Renal cortical epithelial cell (primary cell): Measurements from ENCODE around the gene DSE. TPM values are rescaled to one million over a fixed set of nuclear protein-coding genes. Genes with fewer than 3 reads are reported as not detected.

Experiments
- DNase-seq: peaks from one replicate; pipeline ENCODE4 v3.0.0-alpha.2; 2011; ENCODE audit warnings: low read depth
- total RNA-seq: library from RNA; depleted of rRNA; stranded (reverse); fragments of >200 nt; gene quantifications from 2 replicates; pipeline ENCODE4 v1.2.3, GENCODE V29; 2014

The DSE gene
- total RNA-seq, 1 donor from 2014 or later: 149 TPM

DNA sequence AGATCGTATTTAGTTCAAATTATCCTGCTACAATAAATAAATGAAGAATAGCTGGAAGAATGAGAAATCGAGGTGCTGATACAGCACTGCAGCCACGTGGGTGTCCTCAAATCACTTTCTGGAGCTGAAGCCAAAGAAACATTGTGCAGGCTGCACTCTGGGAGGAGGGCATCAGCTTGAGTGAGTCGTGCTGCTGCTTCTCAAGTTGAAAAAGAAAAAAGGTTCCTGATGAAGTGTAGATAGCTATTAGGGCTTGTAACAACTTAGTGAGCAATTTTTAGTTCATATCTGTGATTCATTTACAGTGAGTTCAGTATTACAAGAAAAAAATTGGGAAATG, 40.5 kb downstream of the DSE start:
- peak; percentile 65 for DNase-seq

DNA sequence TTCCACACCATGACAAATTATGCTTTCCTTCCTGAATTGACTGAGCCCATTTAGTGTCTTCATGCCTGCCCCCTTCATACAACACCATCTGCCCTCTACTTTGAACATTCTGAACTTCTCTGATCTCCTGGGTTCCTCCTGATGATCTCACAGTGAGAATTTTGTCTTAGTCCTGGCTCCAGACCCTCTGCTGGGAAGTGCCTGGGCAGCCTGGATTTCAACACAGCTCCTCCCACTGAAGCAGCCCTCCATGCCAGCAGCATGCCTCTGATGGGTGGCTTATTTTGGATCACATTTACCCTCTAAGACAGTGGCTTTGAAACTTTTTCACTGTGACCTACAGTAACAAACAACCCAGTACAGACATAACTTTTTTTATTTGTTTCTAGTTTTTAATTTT, 41.5 kb downstream of the DSE start:
- DNase-seq: no peak

GRCh38 chr6:116413357-116413756, 42.6 kb downstream of the DSE start:
- DNase-seq: no peak

- no peak for DNase-seq
Observed at GRCh38 chr6:116417661-116418060, 46.9 kb downstream of the DSE start.

DNA sequence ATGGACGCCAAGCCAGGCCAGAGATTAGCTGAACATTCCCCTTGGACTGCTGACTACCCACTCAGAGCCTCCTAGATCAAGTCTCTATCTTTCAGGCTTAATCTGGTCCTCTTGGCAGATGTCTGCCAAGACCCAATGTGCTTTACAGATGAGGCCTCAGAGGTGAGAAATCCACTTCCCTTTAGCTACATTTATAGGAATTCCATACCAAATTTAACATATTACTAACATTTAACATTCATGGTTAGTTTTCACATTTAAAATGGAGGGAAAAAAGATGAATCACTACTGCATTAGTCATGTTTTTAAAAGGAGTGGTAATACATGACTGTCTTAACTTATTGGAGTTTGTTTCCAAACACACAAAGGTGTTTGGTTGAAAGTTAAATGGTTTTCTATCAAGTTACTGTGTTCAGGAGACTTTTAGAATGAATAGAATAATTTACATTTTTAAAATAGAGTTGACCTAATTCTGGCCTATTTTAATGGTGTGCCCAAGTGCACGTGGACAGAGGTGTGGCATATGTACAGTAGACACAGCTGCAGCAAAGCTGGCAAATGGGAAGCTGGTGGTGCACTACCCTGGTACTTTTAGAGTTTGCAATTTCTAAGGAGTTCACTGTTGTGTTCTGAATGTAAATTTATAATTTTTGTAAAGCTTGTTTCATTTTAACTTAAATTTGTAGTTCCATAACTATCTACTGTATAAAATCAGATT, 48.5 kb downstream of the DSE start:
- peak; percentile 71 for DNase-seq

DNA sequence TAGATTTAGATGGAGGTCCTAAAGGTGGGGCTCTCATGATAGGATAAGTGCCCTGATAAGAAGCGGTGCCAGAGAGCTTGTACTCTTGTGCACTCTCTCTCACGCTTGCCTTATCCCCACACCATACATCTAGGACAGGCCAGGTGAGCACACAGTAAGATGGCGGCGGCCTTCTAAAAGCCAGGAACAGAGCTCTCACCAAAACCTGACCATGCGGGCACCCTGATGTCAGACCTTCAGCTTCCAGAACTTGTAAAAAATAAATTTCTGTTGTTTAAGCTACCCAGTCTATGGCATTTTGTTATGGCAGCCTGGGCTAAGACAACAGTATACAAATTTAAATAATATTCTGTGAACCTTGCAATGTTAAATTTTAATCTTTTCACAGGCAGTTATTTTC, 49.6 kb downstream of the DSE start:
- no peak for DNase-seq

- DNase-seq: no peak
Observed at GRCh38 chr6:116422238-116422637, 51.5 kb downstream of the DSE start.

- DNase-seq: peak; percentile 56
Observed at GRCh38 chr6:116424001-116424400, 53.3 kb downstream of the DSE start.

DNA sequence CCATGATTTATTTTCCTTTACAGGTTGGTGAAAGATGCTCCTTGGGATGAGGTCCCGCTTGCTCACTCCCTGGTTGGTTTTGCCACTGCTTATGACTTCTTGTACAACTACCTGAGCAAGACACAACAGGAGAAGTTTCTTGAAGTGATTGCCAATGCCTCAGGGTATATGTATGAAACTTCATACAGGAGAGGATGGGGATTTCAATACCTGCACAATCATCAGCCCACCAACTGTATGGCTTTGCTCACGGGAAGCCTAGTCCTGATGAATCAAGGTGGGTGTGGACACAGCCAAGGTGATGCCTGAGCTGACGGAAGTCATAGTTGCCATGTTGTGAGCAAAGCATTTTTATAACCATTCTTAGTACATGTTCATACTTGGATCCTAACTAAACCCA, 55.8 kb downstream of the DSE start:
- DNase-seq: no peak

GRCh38 chr6:116429111-116429510, 58.4 kb downstream of the DSE start:
- DNase-seq: no peak

DNA sequence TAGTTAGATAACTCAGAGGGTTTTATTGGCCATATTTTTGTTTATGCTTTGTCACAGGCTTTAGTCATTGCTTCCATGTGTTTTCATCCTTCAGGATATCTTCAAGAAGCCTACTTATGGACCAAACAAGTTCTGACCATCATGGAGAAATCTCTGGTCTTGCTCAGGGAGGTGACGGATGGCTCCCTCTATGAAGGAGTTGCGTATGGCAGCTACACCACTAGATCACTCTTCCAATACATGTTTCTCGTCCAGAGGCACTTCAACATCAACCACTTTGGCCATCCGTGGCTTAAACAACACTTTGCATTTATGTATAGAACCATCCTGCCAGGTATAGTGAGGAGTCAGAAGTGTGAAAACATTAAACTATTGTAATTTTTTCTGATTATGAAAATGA, 60.1 kb downstream of the DSE start:
- DNase-seq: no peak

DNA sequence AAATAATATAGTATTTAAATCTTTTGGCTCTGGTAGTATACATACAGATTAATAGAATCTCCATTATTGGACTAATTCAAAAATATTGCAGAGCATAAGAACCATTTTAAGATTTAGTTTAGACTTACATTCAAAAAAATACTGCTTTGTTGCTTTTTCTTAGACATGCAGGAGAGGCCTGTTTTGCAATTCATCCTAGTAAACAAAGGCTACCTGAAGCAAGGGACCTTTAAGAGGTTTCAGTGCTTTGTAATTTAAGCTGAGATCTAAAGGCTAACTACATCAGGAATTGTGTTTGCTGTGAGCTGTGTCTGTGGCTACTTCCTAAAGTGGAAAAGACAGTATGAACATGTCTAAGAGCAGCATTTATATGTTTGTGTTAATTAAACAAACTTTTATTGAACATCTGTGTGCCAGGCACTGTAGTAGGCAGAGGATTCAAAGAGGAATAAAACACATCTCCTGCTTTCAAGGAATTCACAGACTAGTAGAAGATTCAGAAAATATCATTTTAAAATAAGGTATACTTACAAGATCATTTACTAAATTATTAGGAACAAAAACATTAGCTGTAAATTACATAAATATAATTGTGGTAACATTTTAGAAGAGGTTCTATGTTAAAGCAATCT, 61.3 kb downstream of the DSE start:
- DNase-seq: no peak

DNA sequence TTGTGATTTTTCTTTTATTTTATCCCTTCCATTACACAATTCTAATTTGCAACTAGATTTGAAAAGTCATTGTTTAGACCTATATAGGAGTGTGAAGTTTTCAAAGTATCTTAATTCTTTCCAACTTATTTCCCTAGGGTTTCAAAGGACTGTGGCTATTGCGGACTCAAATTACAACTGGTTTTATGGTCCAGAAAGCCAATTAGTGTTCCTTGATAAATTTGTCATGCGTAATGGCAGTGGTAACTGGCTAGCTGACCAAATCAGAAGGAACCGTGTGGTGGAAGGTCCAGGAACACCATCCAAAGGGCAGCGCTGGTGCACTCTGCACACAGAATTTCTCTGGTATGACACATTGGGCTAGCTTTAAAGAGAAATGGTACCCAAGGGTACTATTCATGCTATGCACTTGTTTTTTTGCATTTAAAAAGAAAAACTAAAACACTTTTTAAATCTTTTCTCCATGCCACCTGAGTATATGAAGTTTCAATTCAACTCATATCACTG, 62.5 kb downstream of the DSE start:
- DNase-seq: no peak

GRCh38 chr6:116434056-116434725, 63.4 kb downstream of the DSE start:
- DNase-seq: peak; percentile 43

DNA sequence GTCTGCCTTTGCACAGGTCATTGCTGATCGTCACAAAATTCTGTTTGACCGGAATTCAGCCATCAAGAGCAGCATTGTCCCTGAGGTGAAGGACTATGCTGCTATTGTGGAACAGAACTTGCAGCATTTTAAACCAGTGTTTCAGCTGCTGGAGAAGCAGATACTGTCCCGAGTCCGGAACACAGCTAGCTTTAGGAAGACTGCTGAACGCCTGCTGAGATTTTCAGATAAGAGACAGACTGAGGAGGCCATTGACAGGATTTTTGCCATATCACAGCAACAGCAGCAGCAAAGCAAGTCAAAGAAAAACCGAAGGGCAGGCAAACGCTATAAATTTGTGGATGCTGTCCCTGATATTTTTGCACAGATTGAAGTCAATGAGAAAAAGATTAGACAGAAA, 65.8 kb downstream of the DSE start:
- DNase-seq: no peak

GRCh38 chr6:116437656-116438055, 66.9 kb downstream of the DSE start:
- DNase-seq: no peak

DNA sequence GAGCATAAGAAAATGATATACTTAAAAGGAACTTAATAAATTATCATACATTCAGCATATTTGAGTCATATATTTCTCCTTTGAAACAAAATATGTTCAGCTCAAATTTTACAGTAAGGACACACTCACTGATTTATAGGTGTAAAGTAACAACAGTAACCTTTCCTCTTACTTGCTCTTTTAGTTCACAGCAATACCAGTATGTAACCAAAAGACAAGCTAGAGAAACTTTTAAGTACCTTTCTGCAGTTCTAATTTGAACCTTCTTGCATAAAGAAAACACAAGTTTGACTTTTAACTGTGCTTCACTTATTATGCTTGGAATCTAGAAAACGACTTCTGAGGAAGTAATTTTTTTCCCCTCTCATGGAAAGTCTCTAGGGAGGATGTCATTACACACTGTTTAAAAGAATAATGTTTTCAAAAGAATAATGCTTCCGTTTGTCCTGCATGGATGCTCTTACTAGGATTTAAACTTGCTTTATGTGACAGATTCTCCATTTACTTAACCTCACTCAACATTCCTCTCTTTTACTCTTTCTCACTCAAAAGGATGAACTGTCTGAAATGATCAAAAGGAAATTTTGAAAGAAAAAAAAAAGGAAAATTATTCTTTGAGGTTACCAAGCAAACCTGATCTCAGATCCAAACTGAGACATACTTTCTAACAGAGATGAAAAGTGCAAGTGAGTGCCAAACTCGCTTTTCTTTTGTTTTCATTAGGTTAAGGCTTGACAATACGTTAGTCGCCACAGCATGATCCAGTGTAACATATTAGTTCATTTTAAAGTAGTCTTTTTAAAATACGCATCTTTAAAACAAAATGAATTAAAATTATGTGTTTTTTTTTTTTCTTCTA, 68.1 kb downstream of the DSE start:
- no peak for DNase-seq

DNA sequence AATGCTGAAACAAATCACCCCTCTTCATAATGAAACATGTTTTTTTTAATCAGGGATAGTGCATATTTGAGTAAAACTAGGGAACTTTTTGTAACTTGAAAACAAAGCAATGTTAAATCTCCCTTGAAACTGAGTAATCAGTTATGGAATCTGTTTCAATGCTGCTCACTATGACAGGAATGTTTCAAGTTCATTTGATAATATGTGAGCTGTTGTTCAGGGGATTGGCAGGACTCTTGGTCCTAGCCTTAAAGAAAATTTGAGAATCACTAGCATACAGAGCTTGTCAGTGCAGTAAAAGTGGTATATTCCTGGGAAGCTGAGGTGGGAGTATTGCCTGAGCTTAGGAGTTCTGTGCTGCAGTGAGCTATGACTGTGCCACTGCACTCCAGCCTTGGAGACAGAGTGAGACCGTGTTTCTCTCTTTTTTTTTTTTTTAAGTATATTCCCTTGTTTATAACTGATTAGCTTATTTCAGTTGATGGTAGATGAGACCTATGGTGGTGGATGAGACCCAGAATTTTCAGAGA, 68.8 kb downstream of the DSE start:
- DNase-seq: peak; percentile 47

GRCh38 chr6:116443105-116443504, 72.4 kb downstream of the DSE start:
- DNase-seq: no peak

DNA sequence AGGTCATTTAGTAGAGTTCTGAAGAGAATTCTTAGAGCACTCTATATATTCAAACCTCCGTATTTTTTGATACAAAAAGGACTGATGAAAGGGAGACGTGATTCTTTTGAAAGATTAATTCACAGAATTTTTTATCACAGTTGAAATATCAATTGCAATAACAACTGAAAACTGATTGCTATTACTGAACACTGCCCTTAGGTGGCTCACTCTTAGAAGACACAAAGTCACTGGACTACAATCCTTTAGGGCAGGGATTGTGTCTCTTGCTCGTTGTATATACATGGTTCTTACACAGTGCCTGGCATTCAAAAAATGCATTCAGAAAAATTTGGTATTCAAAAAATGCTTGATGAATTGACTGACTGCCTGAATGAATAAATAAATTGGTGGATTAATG, 73.3 kb downstream of the DSE start:
- peak; percentile 44 for DNase-seq

DNA sequence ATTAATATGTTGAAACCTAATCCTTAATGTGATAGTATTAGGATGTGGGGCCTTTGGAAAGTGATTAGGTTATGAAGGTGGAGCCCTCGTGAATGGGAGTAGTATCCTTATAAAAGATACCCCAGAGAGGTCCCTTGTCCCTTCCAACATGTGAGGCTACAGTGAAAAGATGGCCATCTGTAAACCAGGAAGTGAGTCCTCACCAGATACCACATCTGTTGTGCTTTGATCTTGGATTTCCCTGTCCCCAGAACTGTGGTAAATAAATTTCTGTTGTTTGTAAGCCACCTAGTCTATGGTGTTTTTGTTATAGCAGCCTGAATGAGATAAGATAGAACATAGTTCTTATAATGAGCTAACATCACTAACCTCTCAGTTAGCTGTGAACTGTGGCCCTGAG, 73.8 kb downstream of the DSE start:
- DNase-seq: no peak

- peak; percentile 47 for DNase-seq
Observed at GRCh38 chr6:116445102-116445501, 74.4 kb downstream of the DSE start.
